GM19397 (cell line): ENCODE measurements around the gene DHX58.
A peak's percentile ranks its signal among the peaks of the same experiment; 100 is the strongest.

ENCODE experiments used
- ATAC-seq: cut with Tn5 transposase; IDR thresholded peaks from one replicate; pipeline ENCODE4 v1.9.1; 2021; ENCODE audit warnings: mild to moderate bottlenecking, moderate library complexity; ENCODE audit not compliant: unreplicated experiment

The DHX58 gene

GRCh38 chr17:42111265-42111636, 1.3 kb downstream of the DHX58 start:
- no peak for ATAC-seq

- ATAC-seq, result no peak
Observed at GRCh38 chr17:42110301-42111264, 1.9 kb downstream of the DHX58 start.

GRCh38 chr17:42109086-42109485, 3.4 kb downstream of the DHX58 start:
- ATAC-seq, result no peak

- ATAC-seq, result peak; percentile 58
Observed at GRCh38 chr17:42107597-42108576, 4.6 kb downstream of the DHX58 start.

- ATAC-seq, result no peak
Observed at GRCh38 chr17:42107124-42107523, 5.4 kb downstream of the DHX58 start.

- no peak for ATAC-seq
Observed at GRCh38 chr17:42106009-42106408, 6.5 kb downstream of the DHX58 start.

GRCh38 chr17:42104264-42104663, 8.2 kb downstream of the DHX58 start:
- ATAC-seq, result no peak

- no peak for ATAC-seq
Observed at GRCh38 chr17:42103221-42103954, 9.1 kb downstream of the DHX58 start.

GRCh38 chr17:42101513-42102292, 10.8 kb downstream of the DHX58 start:
- ATAC-seq, result no peak

- ATAC-seq, result no peak
Observed at GRCh38 chr17:42098730-42099399, 13.6 kb downstream of the DHX58 start.

GRCh38 chr17:42097691-42098631, 14.6 kb downstream of the DHX58 start, which contains the start of gene ZNF385C:
Gene ZNF385C, minus strand, starts transcription at chr17:42098473. Its CDS starts 35,417 bp downstream, at chr17:42063056.
- ATAC-seq, result no peak

GRCh38 chr17:42096360-42097111, 16.0 kb downstream of the DHX58 start:
- no peak for ATAC-seq

GRCh38 chr17:42094375-42095069, 18.0 kb downstream of the DHX58 start:
- no peak for ATAC-seq

GRCh38 chr17:42092939-42093338, 19.6 kb downstream of the DHX58 start:
- ATAC-seq, result no peak

- no peak for ATAC-seq
Observed at GRCh38 chr17:42090964-42091790, 21.3 kb downstream of the DHX58 start.

- ATAC-seq, result no peak
Observed at GRCh38 chr17:42088736-42089135, 23.8 kb downstream of the DHX58 start.
